Vagina (tissue), 2 donors: ENCODE measurements around the gene FCN2.

Experiments used
- CTCF ChIP-seq, 3 experiments: fragments of 450-650 bp in 2 of 3; fragments of 200-600 bp in 1 of 3; sonication (generic) in 1 of 3; IDR thresholded peaks; one replicate each; pipeline ENCODE4 v1.5.1; 2017 to 2019; ENCODE audit warnings: antibody characterized with exemption in 3 of 3, mild to moderate bottlenecking in 2 of 3, moderate library complexity in 2 of 3
- POLR2A ChIP-seq, 2 donors: fragments of 450-650 bp; IDR thresholded peaks; one replicate each; pipeline ENCODE4 v1.6.1; 2017; ENCODE audit warnings: antibody characterized with exemption in 2 of 2, mild to moderate bottlenecking in 2 of 2, moderate library complexity in 2 of 2
- POLR2AphosphoS5 ChIP-seq, 2 donors: sonication (generic); formaldehyde crosslinking; IDR thresholded peaks; one replicate each; pipeline ENCODE4 v1.9.0; 2017; ENCODE audit warnings: antibody characterized with exemption in 2 of 2, mild to moderate bottlenecking in 2 of 2, low read depth in 1 of 2; ENCODE audit not compliant: insufficient read depth in 1 of 2

DNA sequence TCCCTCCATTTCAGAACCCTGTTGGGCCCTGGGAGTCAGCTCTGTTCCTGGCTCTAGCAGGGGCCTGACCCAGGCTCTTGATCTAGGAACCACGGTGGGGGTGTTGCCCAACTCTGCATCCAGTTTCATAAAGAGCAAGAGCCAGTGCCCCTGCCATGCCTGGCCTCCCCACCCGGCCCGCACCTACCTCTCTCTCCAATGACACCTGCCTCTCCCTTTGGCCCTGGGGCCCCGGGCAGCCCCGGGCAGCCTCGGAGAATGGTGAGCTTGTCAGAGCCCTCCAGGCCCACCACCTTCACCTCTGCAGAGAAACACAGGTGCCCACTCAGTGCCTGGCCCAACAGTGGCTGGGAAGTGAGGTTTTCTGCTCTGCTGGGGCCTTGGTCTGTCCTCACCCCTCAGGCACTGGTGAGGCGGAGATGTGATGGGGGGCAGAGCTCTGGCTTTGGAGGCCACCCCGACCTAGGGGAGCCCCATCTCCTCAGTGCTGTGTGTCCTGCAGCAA, 35.6 kb downstream of the FCN2 start:
- TF ChIP-seq CTCF (IDR thresholded peaks at IDR 0.05) (no peak), POLR2A (IDR thresholded peaks at IDR 0.05) (no peak), POLR2AphosphoS5 (IDR thresholded peaks at IDR 0.05; ENCODE audit: insufficient read depth in 1 of 2, low read depth in 1 of 2) (no peak)
